ENCODE measurements around the gene BMP6. TPM values are rescaled to one million over a fixed set of nuclear protein-coding genes. Genes with fewer than 3 reads are reported as not detected.
A peak's percentile ranks its signal among the peaks of the same experiment; 100 is the strongest.
"Not testable (repeated sequence)": the region's sequence is repeated elsewhere in the genome, so short reads cannot be mapped to it uniquely, and the experiment has no call there.

Gene BMP6
- total RNA-seq, 6 experiments from 2014 or later, result 1.8 to 4.4 (median 2.6) TPM

DNA sequence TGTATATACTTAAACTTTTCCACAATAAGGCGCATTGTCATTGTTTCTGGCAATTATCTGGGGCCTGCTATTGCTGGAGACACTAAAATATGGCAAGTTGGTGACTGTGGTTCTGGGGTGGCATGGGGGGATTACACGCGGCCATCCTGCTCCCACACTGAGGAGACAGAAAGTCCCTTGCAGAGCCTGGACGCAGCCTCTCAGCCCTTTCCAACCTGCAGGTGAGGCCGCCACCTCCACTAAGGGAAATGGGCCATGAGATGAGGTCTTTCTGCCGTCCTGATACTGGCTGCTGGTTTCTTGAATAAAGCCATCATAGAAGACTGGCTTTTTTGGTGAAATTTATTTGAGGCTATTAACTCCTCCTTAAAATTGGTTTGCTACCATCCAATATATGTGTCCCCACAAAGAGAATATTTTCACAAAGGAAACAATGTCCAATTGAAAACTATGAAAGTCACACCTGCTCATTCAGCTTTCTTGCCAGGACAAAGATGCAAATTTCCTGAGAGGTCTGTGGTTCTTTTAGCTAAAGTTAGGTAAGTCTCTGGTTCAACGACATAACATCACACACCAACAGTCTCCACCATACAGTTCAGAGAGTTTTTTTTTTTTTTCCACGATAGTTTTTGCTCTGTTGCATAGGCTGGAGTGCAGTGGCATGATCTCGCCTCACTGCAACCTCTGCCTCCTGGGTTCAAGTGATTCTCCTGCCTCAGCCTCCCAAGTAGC is 171.7 kb downstream of the BMP6 start:
- WGBS (ENCODE audit: insufficient coverage, low coverage, low lambda C conversion rate, missing lambda C conversion rate), result 86% methylated on average over 9 of the region's 9 CpGs
- peaks cover 10 to 77% (median 45%) of the 10 kb centered on the region in 4 donors for H3K36me3 ChIP-seq
- no peak for DNase-seq

DNA sequence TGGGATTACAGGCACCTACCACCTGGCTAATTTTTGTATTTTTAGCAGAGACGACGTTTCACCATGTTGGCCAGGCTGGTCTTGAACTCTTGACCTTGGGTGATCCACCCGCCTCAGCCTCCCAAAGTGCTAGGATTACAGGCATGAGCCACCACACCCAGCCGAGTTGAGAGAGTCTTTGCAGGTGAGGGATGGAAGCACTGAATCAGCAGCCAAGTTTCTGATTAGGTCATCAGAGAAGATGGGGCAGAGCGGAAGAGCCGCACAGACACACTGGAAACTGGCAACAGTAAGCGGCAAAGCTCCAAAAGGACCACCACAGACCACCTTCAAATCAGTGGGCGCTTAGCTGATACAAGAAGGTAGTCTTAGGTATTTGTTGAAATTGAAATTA is 172.3 kb downstream of the BMP6 start:
- H3K9me3 ChIP-seq; ATAC-seq; intact Hi-C loops (cut with DNase I); DNase-seq; H3K27ac ChIP-seq; H3K4me3 ChIP-seq; H3K27me3 ChIP-seq: not testable (repeated sequence)
- peaks cover 5 to 77% (median 44%) of the 10 kb centered on the region in 4 donors for H3K36me3 ChIP-seq
- H3K4me1 ChIP-seq, result peaks cover 0 to 34% (median 8%) of the 10 kb centered on the region in 4 donors
- WGBS (ENCODE audit: insufficient coverage, low coverage, low lambda C conversion rate, missing lambda C conversion rate), result 85% methylated on average over 8 of the region's 8 CpGs

More for the DNA sequence above, 171.7 kb downstream of the BMP6 start:
- intact Hi-C loops (cut with DNase I), result no loop called here
- no peak for ATAC-seq
- Histone ChIP-seq H3K4me1 (peaks cover 0 to 34% (median 8%) of the 10 kb centered on the region in 4 donors), H3K27ac (no peak overlapping the region), H3K9me3 (no peaks in the 10 kb centered on the region), H3K4me3 (no peak overlapping the region), H3K27me3 (no peaks in the 10 kb centered on the region)
- TF ChIP-seq, protein P1, sequence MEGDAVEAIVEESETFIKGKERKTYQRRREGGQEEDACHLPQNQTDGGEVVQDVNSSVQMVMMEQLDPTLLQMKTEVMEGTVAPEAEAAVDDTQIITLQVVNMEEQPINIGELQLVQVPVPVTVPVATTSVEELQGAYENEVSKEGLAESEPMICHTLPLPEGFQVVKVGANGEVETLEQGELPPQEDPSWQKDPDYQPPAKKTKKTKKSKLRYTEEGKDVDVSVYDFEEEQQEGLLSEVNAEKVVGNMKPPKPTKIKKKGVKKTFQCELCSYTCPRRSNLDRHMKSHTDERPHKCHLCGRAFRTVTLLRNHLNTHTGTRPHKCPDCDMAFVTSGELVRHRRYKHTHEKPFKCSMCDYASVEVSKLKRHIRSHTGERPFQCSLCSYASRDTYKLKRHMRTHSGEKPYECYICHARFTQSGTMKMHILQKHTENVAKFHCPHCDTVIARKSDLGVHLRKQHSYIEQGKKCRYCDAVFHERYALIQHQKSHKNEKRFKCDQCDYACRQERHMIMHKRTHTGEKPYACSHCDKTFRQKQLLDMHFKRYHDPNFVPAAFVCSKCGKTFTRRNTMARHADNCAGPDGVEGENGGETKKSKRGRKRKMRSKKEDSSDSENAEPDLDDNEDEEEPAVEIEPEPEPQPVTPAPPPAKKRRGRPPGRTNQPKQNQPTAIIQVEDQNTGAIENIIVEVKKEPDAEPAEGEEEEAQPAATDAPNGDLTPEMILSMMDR (IDR thresholded peaks at IDR 0.05), result no peak
- no peak for TF ChIP-seq POLR2A (IDR thresholded peaks at IDR 0.05)

DNA sequence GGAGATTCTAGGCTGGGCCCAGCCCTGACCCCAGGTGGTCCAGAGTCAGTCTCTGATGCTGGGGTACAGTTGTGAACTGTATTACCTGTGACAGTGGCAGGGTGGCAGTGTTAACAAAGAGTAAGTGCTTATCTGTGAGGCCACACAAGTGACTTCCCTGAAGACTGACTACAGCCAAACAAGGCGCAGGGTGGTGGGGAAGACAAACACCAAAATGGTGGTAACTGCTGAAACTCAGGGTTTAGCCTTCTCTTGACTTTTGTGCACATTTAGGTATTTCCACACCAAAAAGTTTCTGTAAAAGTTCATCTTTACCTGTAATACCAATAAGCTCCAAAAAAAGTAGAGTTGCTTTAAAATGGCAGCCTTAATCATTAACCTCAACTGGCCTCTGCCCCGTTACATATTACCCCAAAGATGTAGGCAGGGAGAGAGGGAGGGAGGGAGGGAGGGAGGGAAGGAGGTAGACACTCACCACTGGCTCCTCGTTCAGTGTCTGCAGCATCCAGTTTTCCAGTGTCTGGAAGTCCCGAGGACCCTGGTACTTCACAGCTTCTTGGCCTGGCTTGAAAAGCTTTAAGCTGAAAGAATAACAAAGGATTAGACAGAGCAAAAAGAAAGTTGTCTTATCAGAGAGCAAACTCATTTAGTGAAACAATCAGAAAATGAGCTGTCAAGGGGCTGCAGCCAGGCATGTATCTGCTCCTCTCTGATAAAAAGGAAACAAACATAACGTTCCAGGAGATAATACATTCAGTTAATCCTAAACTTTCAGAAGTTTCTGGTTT is 173.4 kb downstream of the BMP6 start:
- peak overlapping the region in 1 of 3 donors; percentile 43 for H3K27ac ChIP-seq

DNA sequence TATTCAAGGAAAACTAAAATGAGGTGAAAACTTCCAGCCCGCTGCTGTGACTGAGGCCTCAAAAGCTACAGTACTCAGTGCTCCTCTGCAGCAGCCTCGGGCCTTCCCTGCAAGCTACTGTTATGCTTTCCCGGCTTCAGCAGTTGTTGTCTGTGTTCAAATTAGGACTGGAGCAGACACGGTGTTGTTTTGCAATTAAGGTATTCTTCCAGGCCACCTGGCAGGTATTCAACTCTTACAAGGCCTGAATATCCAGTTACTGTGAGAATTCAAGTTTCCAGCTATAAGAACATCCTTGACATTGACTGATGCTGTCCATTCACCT is 174.0 kb downstream of the BMP6 start:
- peaks cover 1 to 74% (median 39%) of the 10 kb centered on the region in 4 donors for H3K36me3 ChIP-seq
- intact Hi-C loops (cut with DNase I), result no loop called here

More for the DNA sequence above, 173.4 kb downstream of the BMP6 start:
- WGBS (ENCODE audit: insufficient coverage, low coverage, low lambda C conversion rate, missing lambda C conversion rate), result 37% methylated on average over 5 of the region's 5 CpGs
- no peak for DNase-seq
- H3K9me3 ChIP-seq, result no peaks in the 10 kb centered on the region
- peaks cover 0 to 35% (median 8%) of the 10 kb centered on the region in 4 donors for H3K4me1 ChIP-seq
- no peaks in the 10 kb centered on the region for H3K27me3 ChIP-seq
- TF ChIP-seq POLR2A (IDR thresholded peaks at IDR 0.05), result no peak
- TF ChIP-seq, protein P1 (IDR thresholded peaks at IDR 0.05), result peak; percentile 18 to 48 (median 26)
- intact Hi-C loops (cut with DNase I), result no loop called here
- H3K4me3 ChIP-seq, result no peak overlapping the region
- H3K36me3 ChIP-seq, result peaks cover 4 to 77% (median 41%) of the 10 kb centered on the region in 4 donors
- ATAC-seq, result peak; percentile 63 to 85 (median 76)

More for the DNA sequence above, 174.0 kb downstream of the BMP6 start:
- H3K9me3 ChIP-seq, result no peaks in the 10 kb centered on the region
- H3K4me1 ChIP-seq, result peaks cover 0 to 40% (median 11%) of the 10 kb centered on the region in 4 donors
- DNase-seq (no peak), ATAC-seq (peak in 3 of 4 donors; percentile 10 to 22 (median 21))
- TF ChIP-seq, protein P1 (IDR thresholded peaks at IDR 0.05), result no peak
- TF ChIP-seq POLR2A (IDR thresholded peaks at IDR 0.05), result no peak
- H3K27me3 ChIP-seq, result no peaks in the 10 kb centered on the region
- 67% methylated on average over 2 of the region's 4 CpGs for WGBS (ENCODE audit: insufficient coverage, low coverage, low lambda C conversion rate, missing lambda C conversion rate)
- no peak overlapping the region for H3K4me3 ChIP-seq
- H3K27ac ChIP-seq, result peak overlapping the region in 1 of 3 donors; percentile 43
